ENCODE measurements around the gene LYSET.

- TF ChIP-seq POLR2A (IDR thresholded peaks at IDR 0.05), result no peak
- TF ChIP-seq CTCF (IDR thresholded peaks at IDR 0.05), result no peak
These were observed 23.6 kb upstream of the LYSET start for GRCh38 chr14:93161411-93161940.
